ENCODE measurements around the gene NEGR1.
"Not testable (repeated sequence)": the region's sequence is repeated elsewhere in the genome, so short reads cannot be mapped to it uniquely, and the experiment has no call there.

Gene NEGR1

GRCh38 chr1:72282271-72283021 is at the start of gene NEGR1:
Gene NEGR1, minus strand, starts transcription at chr1:72282539.
- peak; percentile 98 for DNase-seq (ENCODE audit: low read depth)

GRCh38 chr1:72326494-72326893 is 44.2 kb upstream of the NEGR1 start:
- no peak for DNase-seq (ENCODE audit: low read depth)

- no peak for DNase-seq (ENCODE audit: low read depth)
Measured at GRCh38 chr1:72324451-72324850, 42.1 kb upstream of the NEGR1 start.

- no peak for DNase-seq (ENCODE audit: low read depth)
Measured at GRCh38 chr1:72322910-72323309, 40.6 kb upstream of the NEGR1 start.

GRCh38 chr1:72296501-72296900 is 14.2 kb upstream of the NEGR1 start:
- peak; percentile 45 for DNase-seq (ENCODE audit: low read depth)

GRCh38 chr1:72288886-72289285 is 6.5 kb upstream of the NEGR1 start:
- DNase-seq (ENCODE audit: low read depth), result no peak

- no peak for DNase-seq (ENCODE audit: low read depth)
Measured at GRCh38 chr1:72286401-72286800, 4.1 kb upstream of the NEGR1 start.

- no peak for DNase-seq (ENCODE audit: low read depth)
Measured at GRCh38 chr1:72285074-72285425, 2.7 kb upstream of the NEGR1 start.

GRCh38 chr1:72284348-72285073 is 2.2 kb upstream of the NEGR1 start:
- peak; percentile 88 for DNase-seq (ENCODE audit: low read depth)

- no peak for DNase-seq (ENCODE audit: low read depth)
Measured at GRCh38 chr1:72284084-72284347, 1.7 kb upstream of the NEGR1 start.

- peak; percentile 83 for DNase-seq (ENCODE audit: low read depth)
Measured at GRCh38 chr1:72283307-72284083, 1.2 kb upstream of the NEGR1 start.

- no peak for DNase-seq (ENCODE audit: low read depth)
Measured at GRCh38 chr1:72283022-72283306, 625 bp upstream of the NEGR1 start.

GRCh38 chr1:72281637-72282270 is 585 bp downstream of the NEGR1 start:
- no peak for DNase-seq (ENCODE audit: low read depth)

GRCh38 chr1:72281144-72281543 is 1.2 kb downstream of the NEGR1 start:
- no peak for DNase-seq (ENCODE audit: low read depth)

- DNase-seq (ENCODE audit: low read depth), result peak; percentile 14
Measured at GRCh38 chr1:72280711-72281110, 1.6 kb downstream of the NEGR1 start.

GRCh38 chr1:72280131-72280530 is 2.2 kb downstream of the NEGR1 start:
- no peak for DNase-seq (ENCODE audit: low read depth)

GRCh38 chr1:72278461-72278860 is 3.9 kb downstream of the NEGR1 start:
- no peak for DNase-seq (ENCODE audit: low read depth)

GRCh38 chr1:72271555-72272085 is 10.7 kb downstream of the NEGR1 start:
- no peak for DNase-seq (ENCODE audit: low read depth)

- no peak for DNase-seq (ENCODE audit: low read depth)
Measured at GRCh38 chr1:72262735-72263134, 19.6 kb downstream of the NEGR1 start.

GRCh38 chr1:72253132-72253531 is 29.2 kb downstream of the NEGR1 start:
- no peak for DNase-seq (ENCODE audit: low read depth)

GRCh38 chr1:72241397-72241796 is 40.9 kb downstream of the NEGR1 start:
- no peak for DNase-seq (ENCODE audit: low read depth)

GRCh38 chr1:72235931-72236330 is 46.4 kb downstream of the NEGR1 start:
- DNase-seq (ENCODE audit: low read depth), result not testable (repeated sequence)

- DNase-seq (ENCODE audit: low read depth), result no peak
Measured at GRCh38 chr1:72235062-72235461, 47.3 kb downstream of the NEGR1 start.
